WERI-Rb-1 (cell line): Measurements from ENCODE around the gene MYO1B.

Experiments
- DNase-seq: peaks from one replicate; pipeline ENCODE4 v3.0.0-alpha.2; 2020
- H3K27ac ChIP-seq: fragments of 250-450 bp; sonication (Bioruptor Pico); 2 replicates; pipeline ENCODE4 v1.5.1; 2020; ENCODE audit warnings: mild to moderate bottlenecking, moderate library complexity
- H3K27me3 ChIP-seq: fragments of 250-450 bp; sonication (Bioruptor Pico); 2 replicates; pipeline ENCODE4 v1.5.1; 2021; ENCODE audit warnings: mild to moderate bottlenecking, low read depth, moderate library complexity; ENCODE audit not compliant: insufficient read depth, severe bottlenecking
- H3K36me3 ChIP-seq: fragments of 250-450 bp; sonication (Bioruptor Pico); 2 replicates; pipeline ENCODE4 v1.5.1; 2020; ENCODE audit warnings: mild to moderate bottlenecking, moderate library complexity
- H3K4me3 ChIP-seq: 2 replicates; pipeline ENCODE4 v1.5.1; 2011; ENCODE audit warnings: low read depth, mild to moderate bottlenecking, control low read depth, low read length
- H3K9me3 ChIP-seq: fragments of 250-450 bp; sonication (Bioruptor Pico); 2 replicates; pipeline ENCODE4 v1.5.1; 2021; ENCODE audit warnings: mild to moderate bottlenecking, moderate library complexity; ENCODE audit not compliant: severe bottlenecking
- TF ChIP-seq, protein P1 (sequence below): IDR thresholded peaks from 2 replicates; pipeline ENCODE4 v1.5.1; 2011; ENCODE audit warnings: low read depth, mild to moderate bottlenecking, control low read depth, inconsistent platforms, low read length

Gene MYO1B

DNA sequence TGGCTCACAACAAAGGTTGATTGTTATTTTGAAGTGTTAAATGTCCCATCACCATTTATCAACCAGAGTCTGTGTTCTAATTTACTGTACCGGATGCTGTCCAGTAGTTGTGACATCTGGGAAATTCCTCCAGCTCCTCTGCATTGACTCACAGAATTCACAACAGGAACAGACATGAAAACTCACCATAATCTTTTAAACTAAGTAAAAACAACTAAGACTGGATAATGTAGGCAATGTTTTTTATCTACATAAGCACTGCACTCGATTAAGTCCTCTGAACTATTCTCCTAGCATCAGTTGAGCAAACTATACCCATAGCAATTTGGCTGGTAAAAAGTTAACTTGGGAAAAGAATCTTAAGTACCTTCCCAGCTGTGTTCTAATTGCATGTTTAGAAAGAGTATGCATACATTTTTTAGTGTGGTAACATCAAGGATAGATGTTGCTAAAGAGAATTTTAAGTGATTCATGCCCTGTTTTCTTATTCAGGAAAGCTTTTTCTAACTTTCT lies 42.9 kb upstream of the MYO1B start:
- Histone ChIP-seq H3K36me3 (no peaks in the 10 kb centered on the region), H3K27ac (no peak overlapping the region), H3K27me3 (no peaks in the 10 kb centered on the region), H3K4me3 (no peak overlapping the region), H3K9me3 (no peaks in the 10 kb centered on the region)
- TF ChIP-seq, protein P1, sequence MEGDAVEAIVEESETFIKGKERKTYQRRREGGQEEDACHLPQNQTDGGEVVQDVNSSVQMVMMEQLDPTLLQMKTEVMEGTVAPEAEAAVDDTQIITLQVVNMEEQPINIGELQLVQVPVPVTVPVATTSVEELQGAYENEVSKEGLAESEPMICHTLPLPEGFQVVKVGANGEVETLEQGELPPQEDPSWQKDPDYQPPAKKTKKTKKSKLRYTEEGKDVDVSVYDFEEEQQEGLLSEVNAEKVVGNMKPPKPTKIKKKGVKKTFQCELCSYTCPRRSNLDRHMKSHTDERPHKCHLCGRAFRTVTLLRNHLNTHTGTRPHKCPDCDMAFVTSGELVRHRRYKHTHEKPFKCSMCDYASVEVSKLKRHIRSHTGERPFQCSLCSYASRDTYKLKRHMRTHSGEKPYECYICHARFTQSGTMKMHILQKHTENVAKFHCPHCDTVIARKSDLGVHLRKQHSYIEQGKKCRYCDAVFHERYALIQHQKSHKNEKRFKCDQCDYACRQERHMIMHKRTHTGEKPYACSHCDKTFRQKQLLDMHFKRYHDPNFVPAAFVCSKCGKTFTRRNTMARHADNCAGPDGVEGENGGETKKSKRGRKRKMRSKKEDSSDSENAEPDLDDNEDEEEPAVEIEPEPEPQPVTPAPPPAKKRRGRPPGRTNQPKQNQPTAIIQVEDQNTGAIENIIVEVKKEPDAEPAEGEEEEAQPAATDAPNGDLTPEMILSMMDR = no peak
- DNase-seq = no peak

DNA sequence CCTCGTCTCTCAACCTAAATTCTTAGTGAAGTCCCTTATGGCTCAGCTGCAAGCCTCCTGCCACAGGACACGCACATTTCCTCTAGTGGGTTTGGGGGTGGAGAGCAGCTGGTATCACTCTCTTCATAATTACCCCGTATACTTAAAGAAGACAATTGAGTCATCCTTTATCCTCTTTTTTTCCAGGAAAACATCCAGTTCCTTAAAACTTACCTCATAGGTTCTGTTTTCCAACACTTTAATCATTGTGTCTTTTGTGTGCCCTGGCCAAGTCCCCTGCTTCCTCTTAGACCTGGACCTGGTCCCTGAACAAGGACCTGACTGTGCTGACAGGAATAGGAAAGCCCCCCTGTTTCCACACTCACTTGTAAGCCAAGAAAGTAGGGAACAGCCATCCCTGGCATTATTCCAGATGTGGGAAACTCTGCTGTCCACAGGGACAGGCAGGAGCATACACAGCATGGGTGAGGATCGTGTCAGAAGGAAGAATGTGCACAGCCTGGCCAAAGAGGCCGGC lies 42.3 kb upstream of the MYO1B start:
- no peak overlapping the region for H3K27ac ChIP-seq
- H3K4me3 ChIP-seq = no peak overlapping the region
- no peaks in the 10 kb centered on the region for H3K36me3 ChIP-seq
- DNase-seq = no peak
- H3K9me3 ChIP-seq = no peaks in the 10 kb centered on the region
- TF ChIP-seq, protein P1 = no peak
- no peaks in the 10 kb centered on the region for H3K27me3 ChIP-seq

DNA sequence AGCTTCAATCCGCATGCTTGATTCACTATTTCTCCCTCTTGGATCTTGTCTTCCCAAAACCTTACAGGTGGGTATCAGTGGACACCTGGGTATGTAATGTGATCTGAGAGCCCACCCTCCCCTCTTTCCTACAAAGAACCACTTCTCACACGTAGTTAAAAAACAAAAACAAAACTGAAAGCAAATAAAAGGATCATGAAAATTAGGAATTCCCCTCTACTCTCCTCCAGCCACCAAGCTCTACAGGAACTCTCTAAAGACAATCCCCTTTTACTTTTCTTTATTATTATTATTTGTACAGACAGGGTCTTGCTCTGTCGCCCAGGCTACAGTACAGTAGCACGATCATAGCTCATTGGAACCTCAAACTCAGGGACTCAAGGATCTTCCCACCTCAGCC lies 40.8 kb upstream of the MYO1B start:
- Histone ChIP-seq H3K36me3 (no peaks in the 10 kb centered on the region), H3K4me3 (no peak overlapping the region), H3K9me3 (no peaks in the 10 kb centered on the region), H3K27ac (no peak overlapping the region), H3K27me3 (no peaks in the 10 kb centered on the region)
- TF ChIP-seq, protein P1 = no peak
- DNase-seq = no peak

DNA sequence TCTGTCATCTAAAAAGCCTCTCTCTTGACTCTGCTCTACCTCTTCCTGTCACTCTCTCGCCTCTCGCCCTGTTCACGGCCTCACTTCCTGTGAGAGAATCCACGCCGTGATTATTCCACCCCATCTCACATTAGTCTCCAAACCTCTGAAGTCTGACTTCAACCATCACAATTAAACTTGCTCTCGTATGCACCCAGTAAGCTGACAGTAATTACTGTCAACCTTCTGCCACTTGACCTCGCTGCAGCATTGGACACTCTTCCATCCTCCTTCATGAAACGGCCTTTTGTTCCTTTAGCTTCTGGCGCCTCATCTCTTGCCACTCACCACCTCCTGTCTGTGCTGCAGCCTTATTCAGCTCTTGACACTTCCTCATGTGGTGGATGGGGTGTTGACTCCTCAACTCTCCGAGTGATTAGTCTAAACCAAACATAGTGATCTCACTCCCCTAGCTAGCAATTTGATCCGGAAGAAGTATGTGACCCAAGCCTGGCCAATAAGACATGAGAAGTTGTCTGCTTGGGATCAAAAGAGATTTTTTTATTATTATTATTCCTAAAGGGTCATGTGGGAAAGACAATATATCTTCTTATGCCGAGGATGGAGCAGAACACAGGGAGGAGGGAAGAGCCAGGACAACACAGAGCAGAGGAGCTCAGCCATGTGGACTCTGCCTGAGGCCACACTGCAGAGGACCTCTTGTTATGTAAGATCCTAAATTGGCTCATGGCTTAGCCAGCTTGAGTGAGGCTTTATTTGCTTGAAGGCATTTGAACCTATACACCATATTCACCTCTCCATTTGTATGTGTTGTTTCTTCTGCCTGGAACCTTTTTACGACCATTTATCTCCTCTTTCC lies 38.4 kb upstream of the MYO1B start:
- Histone ChIP-seq H3K4me3 (no peak overlapping the region), H3K27me3 (no peaks in the 10 kb centered on the region), H3K9me3 (no peaks in the 10 kb centered on the region), H3K36me3 (no peaks in the 10 kb centered on the region), H3K27ac (no peak overlapping the region)
- TF ChIP-seq, protein P1 = no peak
- DNase-seq = no peak

DNA sequence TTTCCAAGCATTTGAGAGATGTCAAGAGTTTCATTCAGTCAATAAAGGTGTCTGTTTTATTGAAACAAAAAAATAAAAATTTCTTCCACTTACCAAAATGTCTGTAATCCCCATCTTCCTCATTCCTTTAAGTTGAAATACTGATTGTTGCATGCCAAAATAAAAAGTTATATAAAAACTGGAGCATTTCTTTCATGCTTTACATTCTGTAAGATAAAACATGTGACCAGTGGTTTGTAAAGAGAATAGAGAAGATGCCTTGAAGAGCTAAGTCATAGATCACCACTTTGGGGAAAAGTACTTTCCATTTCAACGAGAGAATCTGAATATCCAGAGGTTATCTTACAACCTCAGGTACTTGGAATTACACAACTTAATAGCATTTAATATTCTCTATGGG lies 35.9 kb upstream of the MYO1B start:
- DNase-seq = no peak
- Histone ChIP-seq H3K36me3 (no peaks in the 10 kb centered on the region), H3K27ac (no peak overlapping the region), H3K9me3 (no peaks in the 10 kb centered on the region), H3K27me3 (no peaks in the 10 kb centered on the region), H3K4me3 (no peak overlapping the region)
- TF ChIP-seq, protein P1 = no peak
